PC-9 (cell line): ENCODE results near the gene CSNK1E. TPM values are rescaled to one million over a fixed set of nuclear protein-coding genes. Genes with fewer than 3 reads are reported as not detected.

Experiments used
- BruUV-seq: library from RNA; stranded (reverse); fragments of 400-500 nt; replicated peaks from 2 replicates; lab custom pipeline; 2021; lab: Mats Ljungman, UMichigan
- CTCF ChIA-PET: fragments of 300-600 bp; sonication (Branson Sonifier 250); formaldehyde crosslinking; loops from one replicate; lab custom pipeline; 2022; ENCODE audit warnings: antibody characterized with exemption; lab: Charles Lee
- POLR2A ChIA-PET: fragments of 300-600 bp; sonication (Branson Sonifier 250); formaldehyde crosslinking; loops from one replicate; lab custom pipeline; 2022; ENCODE audit warnings: antibody characterized with exemption; ENCODE audit not compliant: unreplicated experiment; lab: Charles Lee
- DNase-seq, 2 experiments: peaks; one replicate each; pipeline versions ENCODE4 v3.0.0 to v3.0.0-alpha.2; 2015 to 2022; ENCODE audit warnings: mixed read lengths in 1 of 2
- H2AFZ ChIP-seq: fragments of 200-600 bp; sonication (generic); 2 replicates; pipeline ENCODE4 v1.8.1; 2017; ENCODE audit warnings: antibody characterized with exemption
- H3F3A ChIP-seq: fragments of 200-600 bp; sonication (generic); 2 replicates; pipeline ENCODE4 v1.8.1; 2017; ENCODE audit warnings: antibody characterized with exemption, mild to moderate bottlenecking, low read depth; ENCODE audit not compliant: insufficient read depth
- H3K27ac ChIP-seq: fragments of 200-600 bp; sonication (generic); 2 replicates; pipeline ENCODE4 v1.6.1; 2016; ENCODE audit warnings: mixed run types
- H3K27me3 ChIP-seq: fragments of 200-600 bp; sonication (generic); 2 replicates; pipeline ENCODE4 v1.6.1; 2016; ENCODE audit warnings: low read depth, mixed run types; ENCODE audit not compliant: insufficient read depth
- H3K36me3 ChIP-seq: fragments of 200-600 bp; sonication (generic); 2 replicates; pipeline ENCODE4 v1.6.1; 2016; ENCODE audit warnings: low read depth, mixed run types
- H3K4me1 ChIP-seq: fragments of 200-600 bp; sonication (generic); replicated peaks from 2 replicates; pipeline ENCODE4 v1.6.1; 2016; ENCODE audit warnings: mixed run types; ENCODE audit not compliant: insufficient read depth
- H3K4me2 ChIP-seq: fragments of 200-600 bp; sonication (generic); 2 replicates; pipeline ENCODE4 v1.6.1; 2017; ENCODE audit warnings: mixed run types
- H3K4me3 ChIP-seq: fragments of 200-600 bp; sonication (generic); 2 replicates; pipeline ENCODE4 v1.6.1; 2016; ENCODE audit warnings: mixed run types
- H3K79me2 ChIP-seq: fragments of 200-600 bp; sonication (generic); 2 replicates; pipeline ENCODE4 v1.6.1; 2017; ENCODE audit warnings: low read depth, mixed run types
- H3K9me2 ChIP-seq: fragments of 200-600 bp; sonication (generic); 2 replicates; pipeline ENCODE4 v1.8.1; 2017; ENCODE audit warnings: mild to moderate bottlenecking; ENCODE audit not compliant: insufficient read depth
- H3K9me3 ChIP-seq: fragments of 200-600 bp; sonication (generic); 2 replicates; pipeline ENCODE4 v1.8.1; 2016; ENCODE audit warnings: low read depth; ENCODE audit not compliant: insufficient read depth
- H4K20me1 ChIP-seq: fragments of 200-600 bp; sonication (generic); 2 replicates; pipeline ENCODE4 v1.8.1; 2017; ENCODE audit not compliant: insufficient read depth
- EZH2 ChIP-seq: fragments of 200-600 bp; sonication (generic); IDR thresholded peaks from 2 replicates; pipeline ENCODE4 v1.8.0; 2017; ENCODE audit warnings: antibody characterized with exemption, low read depth
- intact Hi-C: fragments of 100-400 bp; cut with micrococcal nuclease; formaldehyde crosslinking; loops from one replicate; pipeline ENCODE4 v1.10.0; 2022; ENCODE audit not compliant: unreplicated experiment
- total RNA-seq: library from RNA; stranded (reverse); gene quantifications from 2 replicates; pipeline ENCODE4 v1.2.3, GENCODE V29; 2021
- TF ChIP-seq, protein P1 (sequence below): fragments of 200-600 bp; sonication (generic); conservative IDR thresholded peaks from 2 replicates; pipeline ENCODE4 v1.6.1; 2017; ENCODE audit warnings: mixed run types, antibody characterized with exemption, mild to moderate bottlenecking, moderate library complexity

CSNK1E gene
- total RNA-seq, 1 experiment from 2014 or later = 348 TPM

DNA sequence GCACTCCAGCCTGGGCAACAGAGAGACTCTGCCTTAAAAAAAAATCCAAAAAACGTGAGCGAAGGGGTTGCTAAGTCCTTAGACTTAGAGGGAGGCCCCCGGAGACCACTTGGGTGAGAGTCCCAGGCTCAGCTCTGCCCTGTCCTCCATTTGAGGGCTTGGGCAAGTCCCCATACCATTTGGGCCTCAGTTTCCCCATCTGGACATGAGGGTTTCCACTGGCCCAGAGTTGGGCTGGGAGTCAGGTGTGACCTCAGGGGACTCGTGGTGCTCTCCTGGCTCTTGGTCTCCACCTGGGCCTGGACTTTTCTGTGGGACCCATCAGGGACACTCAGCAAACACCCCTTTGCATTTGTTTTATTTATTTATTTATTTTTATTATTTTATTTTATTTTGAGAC lies 35.2 kb upstream of the CSNK1E start:
- Histone ChIP-seq H4K20me1 (no peaks in the 10 kb centered on the region), H3K9me2 (no peaks in the 10 kb centered on the region), H3K4me1 (peaks cover 8% of the 10 kb centered on the region), H3F3A (peaks cover 39% of the 10 kb centered on the region; the same call in 1 of the 2 replicates), H2AFZ (no peak overlapping the region), H3K36me3 (no peaks in the 10 kb centered on the region), H3K4me2 (no peak overlapping the region), H3K4me3 (no peak overlapping the region), H3K27ac (no peak overlapping the region), H3K9me3 (no peaks in the 10 kb centered on the region), H3K27me3 (no peaks in the 10 kb centered on the region), H3K79me2 (no peaks in the 10 kb centered on the region)
- TF ChIP-seq, protein P1, sequence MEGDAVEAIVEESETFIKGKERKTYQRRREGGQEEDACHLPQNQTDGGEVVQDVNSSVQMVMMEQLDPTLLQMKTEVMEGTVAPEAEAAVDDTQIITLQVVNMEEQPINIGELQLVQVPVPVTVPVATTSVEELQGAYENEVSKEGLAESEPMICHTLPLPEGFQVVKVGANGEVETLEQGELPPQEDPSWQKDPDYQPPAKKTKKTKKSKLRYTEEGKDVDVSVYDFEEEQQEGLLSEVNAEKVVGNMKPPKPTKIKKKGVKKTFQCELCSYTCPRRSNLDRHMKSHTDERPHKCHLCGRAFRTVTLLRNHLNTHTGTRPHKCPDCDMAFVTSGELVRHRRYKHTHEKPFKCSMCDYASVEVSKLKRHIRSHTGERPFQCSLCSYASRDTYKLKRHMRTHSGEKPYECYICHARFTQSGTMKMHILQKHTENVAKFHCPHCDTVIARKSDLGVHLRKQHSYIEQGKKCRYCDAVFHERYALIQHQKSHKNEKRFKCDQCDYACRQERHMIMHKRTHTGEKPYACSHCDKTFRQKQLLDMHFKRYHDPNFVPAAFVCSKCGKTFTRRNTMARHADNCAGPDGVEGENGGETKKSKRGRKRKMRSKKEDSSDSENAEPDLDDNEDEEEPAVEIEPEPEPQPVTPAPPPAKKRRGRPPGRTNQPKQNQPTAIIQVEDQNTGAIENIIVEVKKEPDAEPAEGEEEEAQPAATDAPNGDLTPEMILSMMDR = no peak
- CTCF ChIA-PET = no interaction called here
- no peak for DNase-seq
- intact Hi-C loops = loop anchor here (2.0 to 5.0 kb wide), 3 partner anchors 55 to 250 kb away; no protein-coding TSS in a partner anchor
- POLR2A ChIA-PET = no interaction called here
- BruUV-seq = no TSS peak

DNA sequence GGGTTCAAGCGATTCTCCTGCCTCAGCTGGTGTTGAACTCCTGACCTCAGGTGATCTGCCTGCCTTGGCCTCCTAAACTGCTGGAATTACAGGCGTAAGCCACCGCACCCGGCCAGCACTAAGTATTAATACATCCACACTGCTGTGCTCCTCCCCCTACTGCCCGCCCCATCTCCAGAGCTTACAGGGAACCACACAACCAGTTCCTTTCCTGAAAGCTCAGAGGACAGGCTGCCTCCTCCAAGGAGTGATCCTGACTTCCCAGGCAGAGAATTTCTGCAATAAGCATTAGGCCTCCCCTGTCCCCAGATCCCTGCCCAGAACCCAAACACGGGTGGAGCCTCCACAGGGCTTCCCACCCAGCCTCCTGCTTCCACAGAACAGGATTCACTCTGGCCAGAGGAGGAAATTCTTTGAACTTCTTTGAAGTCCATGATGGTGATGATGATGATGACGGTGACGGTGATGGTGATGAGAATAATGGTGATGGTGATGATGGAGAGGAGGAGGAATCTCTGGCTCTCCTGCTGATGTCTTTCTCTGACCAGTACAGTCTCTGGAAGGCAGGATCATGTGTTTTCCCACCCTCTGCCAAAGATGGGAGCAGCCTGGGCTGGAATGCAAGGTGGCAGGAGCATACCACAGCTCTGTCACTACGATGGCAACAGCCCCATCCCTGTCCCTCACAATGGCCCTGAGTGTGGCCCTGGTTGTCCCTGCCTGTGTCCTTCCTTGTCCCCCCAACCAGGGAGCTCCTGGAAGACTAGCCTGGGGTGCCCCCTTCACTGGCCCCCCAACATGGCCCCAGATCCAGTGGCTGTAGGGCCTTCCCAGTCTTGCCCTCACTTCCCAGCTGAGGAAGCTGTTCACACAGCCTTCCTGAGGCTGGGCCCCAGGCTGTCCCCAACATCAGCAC lies 33.5 kb upstream of the CSNK1E start:
- no peak overlapping the region for H3K27ac ChIP-seq
- H3K9me2 ChIP-seq = no peaks in the 10 kb centered on the region
- BruUV-seq = no TSS peak
- no peaks in the 10 kb centered on the region for H3K79me2 ChIP-seq
- ChIA-PET POLR2A (no interaction called here), CTCF (interaction anchor here (0.5 kb wide), 1 partner anchor 193 kb away, joined by 4 read pairs; no protein-coding TSS in a partner anchor)
- intact Hi-C loops = loop anchor here (5.0 kb wide), 2 partner anchors 53 to 248 kb away; no protein-coding TSS in a partner anchor
- no peaks in the 10 kb centered on the region for H3K9me3 ChIP-seq
- no peaks in the 10 kb centered on the region for H3K36me3 ChIP-seq
- H2AFZ ChIP-seq = no peak overlapping the region
- H3K4me2 ChIP-seq = no peak overlapping the region
- no peaks in the 10 kb centered on the region for H4K20me1 ChIP-seq
- peaks cover 8% of the 10 kb centered on the region for H3K4me1 ChIP-seq
- no peak overlapping the region for H3K4me3 ChIP-seq
- DNase-seq = no peak
- H3F3A ChIP-seq = peaks cover 39% of the 10 kb centered on the region; the same call in 1 of the 2 replicates
- H3K27me3 ChIP-seq = no peaks in the 10 kb centered on the region
- TF ChIP-seq, protein P1 = no peak
- no peak for TF ChIP-seq EZH2

- no peak overlapping the region for H2AFZ ChIP-seq
- intact Hi-C loops = no loop called here
- H3F3A ChIP-seq = peaks cover 31% of the 10 kb centered on the region; the same call in 1 of the 2 replicates
- no peaks in the 10 kb centered on the region for H3K9me3 ChIP-seq
- TF ChIP-seq, protein P1 = no peak
- TF ChIP-seq EZH2 = no peak
- H3K4me1 ChIP-seq = peaks cover 8% of the 10 kb centered on the region
- H3K27me3 ChIP-seq = no peaks in the 10 kb centered on the region
- H3K79me2 ChIP-seq = no peaks in the 10 kb centered on the region
- 0 out of 2 replicates have a peak overlapping the region, but pooled peaks have one; percentile 19 for H3K4me2 ChIP-seq
- CTCF ChIA-PET = interaction anchor here (0.6 kb wide), 1 partner anchor 98 kb away, joined by 3 read pairs; no protein-coding TSS in a partner anchor
- H3K9me2 ChIP-seq = no peaks in the 10 kb centered on the region
- no peaks in the 10 kb centered on the region for H3K36me3 ChIP-seq
- no peaks in the 10 kb centered on the region for H4K20me1 ChIP-seq
- POLR2A ChIA-PET = no interaction called here
- DNase-seq = no peak
- BruUV-seq = TSS peak; percentile 17
- no peak overlapping the region for H3K4me3 ChIP-seq
- no peak overlapping the region for H3K27ac ChIP-seq
Observed at GRCh38 chr22:38348751-38349496, 31.7 kb upstream of the CSNK1E start.
